Measurements from ENCODE around the gene ASXL2. TPM values are rescaled to one million over a fixed set of nuclear protein-coding genes. Genes with fewer than 3 reads are reported as not detected.
"Not testable (repeated sequence)": the region's sequence is repeated elsewhere in the genome, so short reads cannot be mapped to it uniquely, and the experiment has no call there.

ASXL2 gene
- total RNA-seq, 1 donor from 2014 or later: 80.7 TPM

- intact Hi-C loops (cut with micrococcal nuclease): loop anchor here (2.0 to 5.0 kb wide), 2 partner anchors 84 to 207 kb away; partner anchors contain the start of gene DTNB
- Mint-ChIP-seq H3K9me3 (no peaks in the 10 kb centered on the region), H3K4me3 (ENCODE audit: low read depth) (peak overlapping the region; percentile 95), H3K36me3 (ENCODE audit: low read depth) (peaks cover 13% of the 10 kb centered on the region), H3K27me3 (ENCODE audit: low read depth) (no peaks in the 10 kb centered on the region), H3K4me1 (ENCODE audit: low read depth) (peaks cover 41% of the 10 kb centered on the region), H3K27ac (peak overlapping the region; percentile 95)
- DNase-seq (ENCODE audit: low spot score): no peak
Measured at GRCh38 chr2:25879133-25879730, 945 bp upstream of the ASXL2 start.

DNA sequence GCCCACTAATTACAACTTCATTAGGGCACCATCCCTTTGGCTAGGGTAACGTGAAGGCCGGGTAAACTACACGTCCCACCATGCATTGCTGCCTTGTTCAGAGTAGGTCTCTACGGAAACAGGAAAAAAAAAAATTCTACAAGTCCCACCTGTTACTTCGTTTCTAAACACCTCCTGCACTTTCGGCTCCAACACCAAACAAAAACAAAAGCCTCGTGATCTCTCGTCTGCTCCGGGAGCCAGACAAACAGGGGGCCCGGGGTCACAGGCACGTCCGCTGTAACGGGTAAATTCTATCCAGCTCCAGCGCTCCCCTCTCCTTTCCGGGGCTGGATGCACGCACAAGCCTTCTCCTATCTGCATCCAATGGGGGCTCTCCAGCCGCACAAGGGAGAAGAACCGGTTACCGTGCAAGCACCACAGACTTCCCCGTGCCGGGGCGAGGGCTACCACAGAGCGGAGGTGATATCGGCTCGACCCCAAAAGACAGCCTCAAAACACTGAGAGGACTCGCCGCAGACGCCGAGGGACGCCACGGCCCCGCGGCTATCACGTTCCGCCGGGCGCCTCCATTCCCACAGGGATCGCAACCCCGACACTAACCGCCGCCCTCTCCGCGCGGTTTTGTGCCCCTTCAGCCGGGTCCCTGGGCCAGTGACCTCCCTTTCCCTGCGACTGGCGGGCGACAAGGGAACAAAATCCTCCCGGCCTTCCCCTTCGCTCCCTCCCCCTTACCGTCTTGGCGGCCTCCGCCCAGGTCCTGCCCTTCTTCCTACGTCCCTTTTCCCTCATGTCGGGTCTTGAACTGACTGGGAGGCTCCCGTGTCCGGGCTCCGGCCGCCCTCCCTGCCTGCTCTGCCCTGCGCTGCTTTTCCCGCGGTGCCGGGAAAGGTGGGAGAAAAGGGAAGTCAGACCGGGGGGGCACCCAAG lies 591 bp downstream of the ASXL2 start:
- H3K4me3 Mint-ChIP-seq (ENCODE audit: low read depth): peak overlapping the region; percentile 95
- peaks cover 41% of the 10 kb centered on the region for H3K4me1 Mint-ChIP-seq (ENCODE audit: low read depth)
- peak; percentile 49 for DNase-seq (ENCODE audit: low spot score)
- no peaks in the 10 kb centered on the region for H3K9me3 Mint-ChIP-seq
- H3K27ac Mint-ChIP-seq: peak overlapping the region; percentile 95
- peaks cover 23% of the 10 kb centered on the region for H3K36me3 Mint-ChIP-seq (ENCODE audit: low read depth)
- intact Hi-C loops (cut with micrococcal nuclease): loop anchor here (1.0 to 5.0 kb wide), 4 partner anchors 25 to 205 kb away; partner anchors contain the start of genes DTNB and RAB10
- no peaks in the 10 kb centered on the region for H3K27me3 Mint-ChIP-seq (ENCODE audit: low read depth)

DNA sequence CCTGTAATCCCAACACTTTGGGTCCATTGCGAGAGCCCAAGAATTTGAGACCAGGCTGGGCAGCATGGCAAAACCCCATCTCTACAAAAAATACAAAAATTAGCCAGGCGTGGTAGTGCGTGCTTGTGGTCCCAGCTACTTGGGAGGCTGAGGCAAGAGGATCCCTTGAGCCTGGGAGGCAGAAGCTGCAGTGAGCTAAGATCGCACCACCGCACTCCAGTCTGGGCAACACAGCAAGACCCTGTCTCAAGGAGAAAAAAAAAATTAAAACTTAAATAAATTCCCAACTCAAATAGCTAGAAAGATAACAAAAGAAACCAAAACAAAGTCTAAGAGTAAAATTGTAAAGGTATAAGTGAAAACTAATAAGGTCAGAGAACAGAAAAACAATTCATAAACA lies 6.2 kb downstream of the ASXL2 start:
- H3K9me3 Mint-ChIP-seq: no peaks in the 10 kb centered on the region
- no peak for DNase-seq (ENCODE audit: low spot score)
- peaks cover 23% of the 10 kb centered on the region for H3K4me1 Mint-ChIP-seq (ENCODE audit: low read depth)
- intact Hi-C loops (cut with micrococcal nuclease): no loop called here
- H3K36me3 Mint-ChIP-seq (ENCODE audit: low read depth): peaks cover 36% of the 10 kb centered on the region
- no peak overlapping the region for H3K4me3 Mint-ChIP-seq (ENCODE audit: low read depth)
- no peak overlapping the region for H3K27ac Mint-ChIP-seq
- H3K27me3 Mint-ChIP-seq (ENCODE audit: low read depth): no peaks in the 10 kb centered on the region

DNA sequence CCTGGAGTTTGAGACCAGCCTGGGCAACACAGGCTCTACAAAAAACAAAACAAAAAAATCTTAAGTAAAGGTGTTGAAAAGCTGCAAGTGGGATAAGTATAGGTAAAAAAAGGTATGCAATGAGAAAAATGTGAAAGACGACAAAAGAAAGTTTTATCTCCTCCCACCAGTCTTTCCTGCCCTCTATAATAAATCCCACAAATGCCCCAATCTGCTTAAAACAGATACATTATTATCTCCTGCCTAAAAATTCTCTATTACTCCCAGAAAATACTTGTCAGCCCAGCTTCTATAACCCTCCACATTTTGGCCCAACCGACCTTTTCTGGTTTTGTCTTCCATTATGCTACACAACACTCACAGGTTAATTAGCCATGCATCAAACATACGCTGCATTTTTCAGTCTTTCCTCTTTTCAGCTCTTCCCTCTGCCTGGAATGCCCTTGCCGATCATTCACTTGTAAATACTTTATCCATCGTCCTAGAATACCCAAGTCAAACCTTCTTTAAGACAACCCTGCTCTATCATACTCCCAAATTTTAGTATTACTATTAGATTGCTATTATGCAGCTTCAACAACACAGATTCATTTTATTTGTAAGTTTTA lies 10.8 kb downstream of the ASXL2 start:
- no peaks in the 10 kb centered on the region for H3K9me3 Mint-ChIP-seq
- intact Hi-C loops (cut with micrococcal nuclease): no loop called here
- peaks cover 8% of the 10 kb centered on the region for H3K4me1 Mint-ChIP-seq (ENCODE audit: low read depth)
- no peaks in the 10 kb centered on the region for H3K27me3 Mint-ChIP-seq (ENCODE audit: low read depth)
- H3K4me3 Mint-ChIP-seq (ENCODE audit: low read depth): no peak overlapping the region
- peaks cover 32% of the 10 kb centered on the region for H3K36me3 Mint-ChIP-seq (ENCODE audit: low read depth)
- peak overlapping the region; percentile 17 for H3K27ac Mint-ChIP-seq
- no peak for DNase-seq (ENCODE audit: low spot score)

DNA sequence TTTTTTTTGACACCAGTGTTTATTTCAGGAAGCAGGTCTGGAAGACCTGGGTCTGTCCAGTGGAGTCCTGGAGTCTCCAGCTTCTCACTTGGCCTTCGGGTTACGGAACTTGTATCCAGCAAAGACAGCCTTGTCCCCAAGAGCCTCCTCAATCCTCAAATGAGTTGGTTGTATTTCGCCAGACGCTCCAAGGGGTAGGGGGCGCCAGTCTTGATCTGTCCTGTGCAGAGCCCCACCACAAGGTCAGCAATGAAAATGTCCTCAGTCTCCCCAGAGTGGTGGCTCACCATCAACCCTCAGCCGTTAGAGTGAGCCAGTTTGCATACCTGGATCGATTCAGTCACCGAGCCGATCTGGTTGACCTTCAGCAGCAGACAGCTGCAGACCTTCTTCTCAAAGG lies 21.9 kb downstream of the ASXL2 start:
- no peak for DNase-seq (ENCODE audit: low spot score)
- intact Hi-C loops (cut with micrococcal nuclease): loop anchor here (10.0 kb wide), 1 partner anchor 252 kb away; no protein-coding TSS in a partner anchor
- no peak overlapping the region for H3K27ac Mint-ChIP-seq
- H3K27me3 Mint-ChIP-seq (ENCODE audit: low read depth): no peaks in the 10 kb centered on the region
- peaks cover 48% of the 10 kb centered on the region for H3K4me1 Mint-ChIP-seq (ENCODE audit: low read depth)
- H3K36me3 Mint-ChIP-seq (ENCODE audit: low read depth): peaks cover 19% of the 10 kb centered on the region
- H3K9me3 Mint-ChIP-seq: no peaks in the 10 kb centered on the region
- no peak overlapping the region for H3K4me3 Mint-ChIP-seq (ENCODE audit: low read depth)

GRCh38 chr2:25855065-25855464 lies 23.2 kb downstream of the ASXL2 start:
- Mint-ChIP-seq H3K27ac (no peak overlapping the region), H3K27me3 (ENCODE audit: low read depth) (no peaks in the 10 kb centered on the region), H3K4me1 (ENCODE audit: low read depth) (peaks cover 51% of the 10 kb centered on the region), H3K4me3 (ENCODE audit: low read depth) (no peak overlapping the region), H3K36me3 (ENCODE audit: low read depth) (peaks cover 19% of the 10 kb centered on the region), H3K9me3 (no peaks in the 10 kb centered on the region)
- intact Hi-C loops (cut with micrococcal nuclease): loop anchor here (10.0 kb wide), 1 partner anchor 250 kb away; no protein-coding TSS in a partner anchor
- DNase-seq (ENCODE audit: low spot score): no peak

DNA sequence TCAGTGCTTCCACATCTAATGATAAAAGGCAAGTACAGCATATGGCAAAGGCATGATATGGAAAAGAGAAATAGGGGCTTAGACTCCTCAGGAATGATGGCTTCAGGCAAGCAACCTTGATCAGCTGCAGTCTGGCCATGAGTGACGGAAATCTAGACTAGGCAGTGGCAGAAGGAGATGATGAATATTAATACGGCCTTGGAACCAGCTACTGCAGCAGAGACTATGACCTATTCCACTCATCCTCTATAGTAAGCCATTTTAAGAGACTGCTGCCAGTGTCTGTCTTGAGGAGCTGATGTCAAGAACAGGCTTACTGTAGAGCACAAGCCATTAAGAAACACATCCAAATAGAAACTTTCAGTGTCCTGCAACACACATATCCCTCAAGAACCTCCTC lies 23.7 kb downstream of the ASXL2 start:
- intact Hi-C loops (cut with micrococcal nuclease): loop anchor here (10.0 kb wide), 1 partner anchor 250 kb away; no protein-coding TSS in a partner anchor
- H3K27me3 Mint-ChIP-seq (ENCODE audit: low read depth): no peaks in the 10 kb centered on the region
- DNase-seq (ENCODE audit: low spot score): no peak
- H3K9me3 Mint-ChIP-seq: no peaks in the 10 kb centered on the region
- no peak overlapping the region for H3K4me3 Mint-ChIP-seq (ENCODE audit: low read depth)
- H3K27ac Mint-ChIP-seq: peak overlapping the region; percentile 19
- peaks cover 19% of the 10 kb centered on the region for H3K36me3 Mint-ChIP-seq (ENCODE audit: low read depth)
- H3K4me1 Mint-ChIP-seq (ENCODE audit: low read depth): peaks cover 51% of the 10 kb centered on the region

DNA sequence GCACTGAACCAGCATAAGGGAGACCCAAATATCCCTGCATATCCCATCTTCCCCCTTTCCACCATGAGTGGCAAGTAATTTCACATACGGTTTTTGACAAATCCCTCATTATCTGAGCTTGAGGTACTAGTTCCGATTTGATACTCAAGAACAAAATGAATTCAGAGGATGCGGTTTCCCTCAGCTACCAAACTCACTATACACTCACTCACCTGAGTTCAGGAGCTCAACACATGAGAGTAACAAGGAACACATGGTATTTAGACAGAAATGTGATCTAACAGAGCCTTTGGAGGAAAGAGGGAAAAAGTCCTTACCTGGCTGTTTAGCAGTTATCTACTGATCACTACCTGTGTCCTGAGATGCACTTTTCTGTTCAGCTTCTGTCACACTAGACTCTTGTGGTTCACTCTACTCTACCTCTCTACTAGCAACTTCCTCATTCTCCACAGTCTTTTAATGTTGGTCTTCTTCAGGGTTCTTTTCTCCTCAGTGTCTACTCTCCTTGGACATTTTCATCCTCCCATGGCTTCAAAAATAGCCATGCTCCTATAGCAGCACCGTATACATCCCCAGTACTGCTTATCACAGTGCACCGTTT lies 25.1 kb downstream of the ASXL2 start:
- Mint-ChIP-seq H3K36me3 (ENCODE audit: low read depth) (peaks cover 17% of the 10 kb centered on the region), H3K4me3 (ENCODE audit: low read depth) (peak overlapping the region; percentile 6), H3K9me3 (no peaks in the 10 kb centered on the region), H3K27ac (peak overlapping the region; percentile 70), H3K27me3 (ENCODE audit: low read depth) (no peaks in the 10 kb centered on the region), H3K4me1 (ENCODE audit: low read depth) (peaks cover 48% of the 10 kb centered on the region)
- intact Hi-C loops (cut with micrococcal nuclease): loop anchor here (10.0 kb wide), 1 partner anchor 248 kb away; no protein-coding TSS in a partner anchor
- DNase-seq (ENCODE audit: low spot score): no peak

DNA sequence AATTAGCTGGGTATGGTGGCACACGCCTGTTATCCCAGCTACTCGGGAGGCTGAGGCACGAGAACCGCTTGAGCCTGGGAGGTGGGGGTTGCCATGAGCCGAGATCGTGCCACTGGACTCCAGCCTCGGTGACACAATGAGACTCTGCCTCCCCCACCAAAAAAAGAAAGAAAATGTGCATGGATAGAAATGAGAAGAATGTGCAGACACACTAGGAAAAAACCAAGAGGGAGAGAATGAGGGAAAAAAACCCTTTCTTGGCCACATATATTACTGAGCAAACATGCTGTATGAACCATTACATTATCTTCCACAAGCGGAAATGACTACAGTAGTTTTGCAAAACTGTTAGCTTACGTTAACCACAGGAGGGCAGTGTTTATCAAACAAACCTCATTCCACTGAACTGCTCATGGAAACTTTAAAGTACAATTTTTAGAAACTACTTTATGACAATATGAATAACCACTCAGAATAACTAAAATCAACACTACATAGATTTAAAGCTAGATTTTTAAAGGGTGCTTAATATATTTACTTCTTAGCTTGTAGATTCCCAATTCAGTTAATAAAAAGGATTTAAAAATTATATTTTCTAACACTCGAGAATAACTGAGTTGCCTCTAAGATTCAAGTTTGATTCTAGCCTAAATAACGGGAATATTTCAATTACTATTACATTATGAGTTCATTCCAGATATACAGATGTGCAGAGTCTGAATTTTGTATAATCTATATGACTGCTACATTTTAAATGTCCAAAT lies 26.4 kb downstream of the ASXL2 start:
- H3K27ac Mint-ChIP-seq: peak overlapping the region; percentile 85
- no peaks in the 10 kb centered on the region for H3K27me3 Mint-ChIP-seq (ENCODE audit: low read depth)
- intact Hi-C loops (cut with micrococcal nuclease): loop anchor here (1.0 to 10.0 kb wide), 5 partner anchors 20 to 247 kb away; partner anchors contain the start of gene ASXL2
- peaks cover 5% of the 10 kb centered on the region for H3K9me3 Mint-ChIP-seq
- peaks cover 47% of the 10 kb centered on the region for H3K4me1 Mint-ChIP-seq (ENCODE audit: low read depth)
- DNase-seq (ENCODE audit: low spot score): peak; percentile 25
- H3K4me3 Mint-ChIP-seq (ENCODE audit: low read depth): peak overlapping the region; percentile 75
- peaks cover 19% of the 10 kb centered on the region for H3K36me3 Mint-ChIP-seq (ENCODE audit: low read depth)

- intact Hi-C loops (cut with micrococcal nuclease): loop anchor here (10.0 kb wide), 1 partner anchor 246 kb away; no protein-coding TSS in a partner anchor
- Mint-ChIP-seq H3K4me1 (ENCODE audit: low read depth) (peaks cover 47% of the 10 kb centered on the region), H3K4me3 (ENCODE audit: low read depth) (peak overlapping the region; percentile 22), H3K27ac (peak overlapping the region; percentile 58), H3K36me3 (ENCODE audit: low read depth) (peaks cover 14% of the 10 kb centered on the region)
- H3K9me3 Mint-ChIP-seq; H3K27me3 Mint-ChIP-seq (ENCODE audit: low read depth); DNase-seq (ENCODE audit: low spot score): not testable (repeated sequence)
Measured at GRCh38 chr2:25850400-25850799, 27.9 kb downstream of the ASXL2 start.

DNA sequence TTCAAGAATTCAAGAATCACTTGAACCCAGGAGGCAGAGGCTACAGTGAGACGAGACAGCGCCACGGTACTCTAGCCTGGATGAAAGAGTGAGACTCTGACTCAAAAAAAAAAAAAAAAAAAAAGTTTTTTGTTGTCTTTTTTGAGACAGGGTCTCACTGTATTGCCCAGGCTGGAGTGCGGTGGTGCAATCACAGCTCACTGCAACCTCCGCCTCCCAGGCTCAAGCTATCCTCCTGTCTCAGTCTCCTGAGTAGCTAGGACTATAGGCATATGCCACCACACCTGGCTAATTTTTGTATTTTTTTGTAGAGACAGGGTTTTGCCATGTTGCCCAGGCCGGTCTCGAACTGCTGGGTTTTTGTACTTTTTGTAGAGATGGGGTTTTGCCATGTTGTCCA lies 28.9 kb downstream of the ASXL2 start:
- H3K36me3 Mint-ChIP-seq (ENCODE audit: low read depth): peaks cover 11% of the 10 kb centered on the region
- H3K4me1 Mint-ChIP-seq (ENCODE audit: low read depth): peaks cover 40% of the 10 kb centered on the region
- H3K4me3 Mint-ChIP-seq (ENCODE audit: low read depth); H3K27me3 Mint-ChIP-seq (ENCODE audit: low read depth); H3K27ac Mint-ChIP-seq; intact Hi-C loops (cut with micrococcal nuclease); H3K9me3 Mint-ChIP-seq; DNase-seq (ENCODE audit: low spot score): not testable (repeated sequence)

Data from activated T-helper 2 cell treated with anti-CD3 and anti-CD28 coated beads, Interferon-gamma antibody, Interleukin-2, Interleukin-4, amounts not matched to agents 10 μg/mL and 5 μg/mL and 100 μg/mL, durations not matched to agents 14 hours and 24 hours and 36 hours (primary cell).